Activated CD8-positive, alpha-beta T cell treated with anti-CD3 and anti-CD28 coated beads for 36 hours (primary cell): ENCODE measurements around the gene OR4X1. TPM values are rescaled to one million over a fixed set of nuclear protein-coding genes. Genes with fewer than 3 reads are reported as not detected.
"Not testable (repeated sequence)": the region's sequence is repeated elsewhere in the genome, so short reads cannot be mapped to it uniquely, and the experiment has no call there.

Experiments
- ATAC-seq: fragments of 200-7000 bp; cut with Tn5 transposase; one replicate; pipeline ENCODE4 v1.10.0; 2021; ENCODE audit warnings: mild to moderate bottlenecking, moderate library complexity
- CTCF ChIA-PET: fragments of 350-600 bp; sonication (Branson Sonifier 250); formaldehyde crosslinking; loops from one replicate; lab custom pipeline; 2021; ENCODE audit warnings: antibody characterized with exemption; lab: Charles Lee
- POLR2A ChIA-PET: fragments of 350-600 bp; sonication (Branson Sonifier 250); formaldehyde crosslinking; loops from one replicate; lab custom pipeline; 2021; ENCODE audit warnings: antibody characterized with exemption; lab: Charles Lee
- DNase-seq: peaks from one replicate; pipeline ENCODE4 v3.0.0-alpha.2; 2020
- H3K27ac Mint-ChIP-seq: one replicate; pipeline ENCODE4 v1.8.0; 2021; ENCODE audit warnings: mild to moderate bottlenecking, mixed read lengths
- H3K27me3 Mint-ChIP-seq: one replicate; pipeline ENCODE4 v1.8.0; 2021; ENCODE audit warnings: mixed read lengths
- H3K36me3 Mint-ChIP-seq: one replicate; pipeline ENCODE4 v1.8.0; 2021; ENCODE audit warnings: low read depth, mixed read lengths
- H3K4me1 Mint-ChIP-seq: one replicate; pipeline ENCODE4 v1.8.0; 2021; ENCODE audit warnings: low read depth, mixed read lengths
- H3K4me3 Mint-ChIP-seq: one replicate; pipeline ENCODE4 v1.8.0; 2021; ENCODE audit warnings: mild to moderate bottlenecking, moderate library complexity, mixed read lengths
- H3K9me3 Mint-ChIP-seq: one replicate; pipeline ENCODE4 v1.8.0; 2021; ENCODE audit warnings: mixed read lengths
- intact Hi-C: fragments of 100-400 bp; cut with micrococcal nuclease; formaldehyde crosslinking; loops from one replicate; pipeline ENCODE4 v1.10.0; 2022
- total RNA-seq, 2 experiments: library from RNA; stranded (reverse); gene quantifications; one replicate each; pipeline ENCODE4 v1.2.3, GENCODE V29; 2021
- TF ChIP-seq, protein P1 (sequence below): fragments of 200-600 bp; IDR thresholded peaks from one replicate; pipeline ENCODE4 v1.8.0; 2022; ENCODE audit warnings: antibody characterized with exemption, mild to moderate bottlenecking

Gene OR4X1
- total RNA-seq, result not detected

- TF ChIP-seq, protein P1, sequence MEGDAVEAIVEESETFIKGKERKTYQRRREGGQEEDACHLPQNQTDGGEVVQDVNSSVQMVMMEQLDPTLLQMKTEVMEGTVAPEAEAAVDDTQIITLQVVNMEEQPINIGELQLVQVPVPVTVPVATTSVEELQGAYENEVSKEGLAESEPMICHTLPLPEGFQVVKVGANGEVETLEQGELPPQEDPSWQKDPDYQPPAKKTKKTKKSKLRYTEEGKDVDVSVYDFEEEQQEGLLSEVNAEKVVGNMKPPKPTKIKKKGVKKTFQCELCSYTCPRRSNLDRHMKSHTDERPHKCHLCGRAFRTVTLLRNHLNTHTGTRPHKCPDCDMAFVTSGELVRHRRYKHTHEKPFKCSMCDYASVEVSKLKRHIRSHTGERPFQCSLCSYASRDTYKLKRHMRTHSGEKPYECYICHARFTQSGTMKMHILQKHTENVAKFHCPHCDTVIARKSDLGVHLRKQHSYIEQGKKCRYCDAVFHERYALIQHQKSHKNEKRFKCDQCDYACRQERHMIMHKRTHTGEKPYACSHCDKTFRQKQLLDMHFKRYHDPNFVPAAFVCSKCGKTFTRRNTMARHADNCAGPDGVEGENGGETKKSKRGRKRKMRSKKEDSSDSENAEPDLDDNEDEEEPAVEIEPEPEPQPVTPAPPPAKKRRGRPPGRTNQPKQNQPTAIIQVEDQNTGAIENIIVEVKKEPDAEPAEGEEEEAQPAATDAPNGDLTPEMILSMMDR, result no peak
- no peaks in the 10 kb centered on the region for H3K36me3 Mint-ChIP-seq
- H3K4me1 Mint-ChIP-seq, result peaks cover 2% of the 10 kb centered on the region
- H3K27me3 Mint-ChIP-seq, result peaks cover 3% of the 10 kb centered on the region
- intact Hi-C loops, result no loop called here
- H3K9me3 Mint-ChIP-seq, result no peaks in the 10 kb centered on the region
- CTCF ChIA-PET, result no interaction called here
- ATAC-seq (no peak), DNase-seq (no peak)
- POLR2A ChIA-PET, result no interaction called here
- H3K27ac Mint-ChIP-seq, result no peak within 1 kb of the TSS
- H3K4me3 Mint-ChIP-seq, result no peak within 1 kb of the TSS
Measured at GRCh38 chr11:48263423-48263911, at the start of gene OR4X1. Gene OR4X1, plus strand, starts transcription at chr11:48263861. Its CDS starts 0 bp downstream, at chr11:48263861.

DNA sequence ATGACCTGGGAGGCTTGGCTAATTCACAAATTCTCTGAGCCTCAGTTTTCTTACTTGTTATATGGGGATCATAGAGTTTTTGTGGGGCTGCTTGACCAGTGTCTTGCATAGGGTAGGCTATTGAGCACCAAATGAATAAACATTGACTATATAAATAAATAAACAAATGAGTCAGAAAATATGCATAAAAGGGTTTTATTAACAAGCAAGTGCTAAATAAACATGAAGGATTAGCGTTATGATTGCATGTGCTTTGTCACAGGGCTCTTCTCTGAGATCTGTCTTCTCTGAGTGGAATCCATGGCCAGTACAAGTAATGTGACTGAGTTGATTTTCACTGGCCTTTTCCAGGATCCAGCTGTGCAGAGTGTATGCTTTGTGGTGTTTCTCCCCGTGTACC is 47.2 kb upstream of the OR4X1 start, which contains the start of gene OR4B1:
Gene OR4B1 (plus strand): TSS at position 301 of the 400 bp plus-strand sequence. CDS start 0 bp downstream, at position 301.
- CTCF ChIA-PET, result interaction anchor here (1.0 kb wide), 1 partner anchor 43 kb away, joined by 4 read pairs; no protein-coding TSS in a partner anchor
- TF ChIP-seq, protein P1, result no peak
- POLR2A ChIA-PET, result no interaction called here
- ATAC-seq, result no peak
- Mint-ChIP-seq H3K27me3 (no peaks in the 10 kb centered on the region), H3K9me3 (no peaks in the 10 kb centered on the region), H3K4me3 (no peak within 1 kb of the TSS), H3K4me1 (no peaks in the 10 kb centered on the region), H3K27ac (no peak within 1 kb of the TSS), H3K36me3 (no peaks in the 10 kb centered on the region)
- intact Hi-C loops, result no loop called here
- DNase-seq, result no peak

DNA sequence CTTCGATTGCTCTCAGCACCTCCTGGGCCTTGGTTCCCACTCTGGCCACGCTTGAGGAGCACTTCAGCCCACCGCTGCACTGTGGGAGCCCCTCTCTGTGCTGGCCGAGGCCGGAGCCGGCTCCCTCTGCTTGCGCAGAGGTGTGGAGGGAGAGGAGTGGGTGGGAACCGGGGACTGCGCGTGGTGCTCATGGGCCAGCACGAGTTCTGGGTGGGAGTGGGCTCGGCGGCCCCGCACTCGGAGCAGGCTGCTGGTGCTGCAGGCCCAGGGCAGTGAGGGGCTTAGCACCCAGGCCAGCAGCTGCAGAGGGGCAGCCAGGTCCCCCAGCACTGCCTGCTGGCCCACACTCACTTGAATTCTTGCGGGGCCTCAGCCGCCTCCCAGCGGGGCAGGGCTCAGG is 34.9 kb upstream of the OR4X1 start:
- ATAC-seq (no peak), DNase-seq (no peak)
- no peaks in the 10 kb centered on the region for H3K27me3 Mint-ChIP-seq
- no peak overlapping the region for H3K27ac Mint-ChIP-seq
- no peak overlapping the region for H3K4me3 Mint-ChIP-seq
- POLR2A ChIA-PET, result no interaction called here
- no peaks in the 10 kb centered on the region for H3K4me1 Mint-ChIP-seq
- peaks cover 2% of the 10 kb centered on the region for H3K9me3 Mint-ChIP-seq
- CTCF ChIA-PET, result no interaction called here
- no peaks in the 10 kb centered on the region for H3K36me3 Mint-ChIP-seq
- TF ChIP-seq, protein P1, result no peak
- intact Hi-C loops, result no loop called here

- ATAC-seq, POLR2A ChIA-PET, H3K36me3 Mint-ChIP-seq, H3K4me3 Mint-ChIP-seq, H3K27me3 Mint-ChIP-seq, H3K27ac Mint-ChIP-seq, DNase-seq, CTCF ChIA-PET, intact Hi-C loops, H3K9me3 Mint-ChIP-seq, H3K4me1 Mint-ChIP-seq: not testable (repeated sequence)
Measured at GRCh38 chr11:48230057-48230456, 33.6 kb upstream of the OR4X1 start.

DNA sequence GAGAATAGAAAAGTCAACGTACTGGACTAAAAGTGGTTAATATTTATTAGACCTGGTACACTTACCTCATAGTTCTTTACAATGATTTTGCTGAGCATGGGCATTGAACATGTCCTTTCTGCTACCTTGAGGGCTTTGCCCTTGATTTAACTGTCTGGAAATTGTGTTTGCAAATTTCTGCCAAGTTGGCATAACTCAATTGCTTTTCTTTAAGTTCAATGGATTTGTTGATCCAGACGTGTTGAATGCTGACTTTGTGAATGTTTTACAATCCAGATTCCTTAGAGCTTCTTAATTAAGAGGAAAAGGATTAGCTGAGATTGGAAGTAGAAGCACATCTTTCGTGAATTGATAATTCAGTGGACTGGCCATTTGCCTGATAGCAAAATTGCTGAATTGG is 25.9 kb upstream of the OR4X1 start:
- peaks cover 15% of the 10 kb centered on the region for H3K27me3 Mint-ChIP-seq
- no peak for ATAC-seq
- intact Hi-C loops, result no loop called here
- H3K4me1 Mint-ChIP-seq, result no peaks in the 10 kb centered on the region
- peaks cover 2% of the 10 kb centered on the region for H3K36me3 Mint-ChIP-seq
- ChIA-PET POLR2A (no interaction called here), CTCF (no interaction called here)
- TF ChIP-seq, protein P1, result no peak
- peaks cover 1% of the 10 kb centered on the region for H3K9me3 Mint-ChIP-seq
- DNase-seq, result no peak
- no peak overlapping the region for H3K4me3 Mint-ChIP-seq
- no peak overlapping the region for H3K27ac Mint-ChIP-seq
